SK-N-MC (cell line): ENCODE data around the gene BTRC.

Experiments
- EZH2 ChIP-seq: fragments of 200-600 bp; sonication (generic); IDR thresholded peaks from one replicate; pipeline ENCODE4 v1.6.1; 2017; ENCODE audit warnings: antibody characterized with exemption
- FOXP2 ChIP-seq: optimal IDR thresholded peaks from 2 replicates; pipeline ENCODE3; 2011; ENCODE audit warnings: mild to moderate bottlenecking, moderate library complexity; ENCODE audit not compliant: insufficient read depth; ENCODE audit errors: extremely low read length, control extremely low read depth
- POLR2AphosphoS5 ChIP-seq: IDR thresholded peaks from 2 replicates; pipeline ENCODE4 v1.6.1; 2012; ENCODE audit warnings: mild to moderate bottlenecking, low read depth, low read length, borderline replicate concordance

- TF ChIP-seq POLR2AphosphoS5, result no peak
- TF ChIP-seq EZH2, result no peak
- TF ChIP-seq FOXP2, result no peak
Observed at GRCh38 chr10:101562231-101562630, 208.3 kb downstream of the BTRC start.
